Caco-2 (cell line): ENCODE results near the gene RALGPS1. TPM values are rescaled to one million over a fixed set of nuclear protein-coding genes. Genes with fewer than 3 reads are reported as not detected.
A peak's percentile ranks its signal among the peaks of the same experiment; 100 is the strongest.

Source experiments
- BruUV-seq: library from RNA; stranded (reverse); fragments of 400-500 nt; replicated peaks from 2 replicates; lab custom pipeline; 2021; lab: Mats Ljungman, UMichigan
- CTCF ChIA-PET: fragments of 300-600 bp; sonication (Branson Sonifier 250); formaldehyde crosslinking; loops from one replicate; lab custom pipeline; 2022; ENCODE audit warnings: antibody characterized with exemption; lab: Charles Lee
- POLR2A ChIA-PET: fragments of 300-600 bp; sonication (Branson Sonifier 250); formaldehyde crosslinking; loops from one replicate; lab custom pipeline; 2022; ENCODE audit warnings: antibody characterized with exemption; lab: Charles Lee
- DNase-seq, 2 experiments: peaks; one replicate each; pipeline versions ENCODE4 v3.0.0 to v3.0.0-alpha.2; 2020 to 2022
- H3K27me3 ChIP-seq: replicated peaks from 2 replicates; pipeline ENCODE4 v1.6.0; 2011; ENCODE audit warnings: low read length; ENCODE audit not compliant: control insufficient read depth, insufficient read depth
- H3K36me3 ChIP-seq: 2 replicates; pipeline ENCODE4 v1.5.1; 2011; ENCODE audit warnings: low read length; ENCODE audit not compliant: control insufficient read depth, insufficient read depth
- H3K4me1 ChIP-seq: fragments of 250-450 bp; sonication (Bioruptor Pico); 2 replicates; pipeline ENCODE4 v1.5.1; 2020; ENCODE audit warnings: mild to moderate bottlenecking
- H3K4me3 ChIP-seq: 2 replicates; pipeline ENCODE4 v1.5.1; 2011; ENCODE audit warnings: low read depth, mild to moderate bottlenecking, control low read depth, low read length
- H3K9me3 ChIP-seq: fragments of 250-450 bp; sonication (Bioruptor Pico); 2 replicates; pipeline ENCODE4 v1.5.1; 2020; ENCODE audit warnings: mild to moderate bottlenecking, moderate library complexity
- H3K27ac Mint-ChIP-seq: one replicate; pipeline ENCODE4 v1.8.0; 2022; ENCODE audit warnings: mixed read lengths; ENCODE audit not compliant: unreplicated experiment
- H3K27me3 Mint-ChIP-seq: one replicate; pipeline ENCODE4 v1.8.0; 2022; ENCODE audit warnings: mixed read lengths; ENCODE audit not compliant: insufficient read depth, unreplicated experiment
- H3K36me3 Mint-ChIP-seq: one replicate; pipeline ENCODE4 v1.8.0; 2022; ENCODE audit warnings: mild to moderate bottlenecking, mixed read lengths; ENCODE audit not compliant: insufficient read depth, unreplicated experiment
- H3K4me1 Mint-ChIP-seq: one replicate; pipeline ENCODE4 v1.8.0; 2022; ENCODE audit warnings: low read depth, mixed read lengths; ENCODE audit not compliant: unreplicated experiment
- H3K4me3 Mint-ChIP-seq: one replicate; pipeline ENCODE4 v1.8.0; 2022; ENCODE audit warnings: mild to moderate bottlenecking, moderate library complexity, mixed read lengths; ENCODE audit not compliant: unreplicated experiment
- H3K9me3 Mint-ChIP-seq: one replicate; pipeline ENCODE4 v1.8.0; 2022; ENCODE audit warnings: mixed read lengths; ENCODE audit not compliant: unreplicated experiment
- intact Hi-C: fragments of 100-400 bp; cut with micrococcal nuclease; formaldehyde crosslinking; loops from one replicate; pipeline ENCODE4 v1.10.0; 2022; ENCODE audit not compliant: unreplicated experiment
- total RNA-seq: library from RNA; stranded (reverse); gene quantifications from 2 replicates; pipeline ENCODE4 v1.2.3, GENCODE V29; 2022
- TF ChIP-seq, protein P1 (sequence below), 2 experiments: fragments of 200-600 bp in 1 of 2; IDR thresholded peaks; 1 replicate in 1 of 2; 2 replicates in 1 of 2; pipeline versions ENCODE4 v1.5.1 to v1.8.0; 2011 to 2022; ENCODE audit warnings: antibody characterized with exemption in 1 of 2, control low read depth in 1 of 2, inconsistent platforms in 1 of 2, low read depth in 1 of 2, low read length in 1 of 2, mild to moderate bottlenecking in 1 of 2, moderate library complexity in 1 of 2; ENCODE audit not compliant: insufficient read depth in 1 of 2, severe bottlenecking in 1 of 2, unreplicated experiment in 1 of 2

RALGPS1 gene
- total RNA-seq, 1 experiment from 2014 or later = 41.5 TPM

DNA sequence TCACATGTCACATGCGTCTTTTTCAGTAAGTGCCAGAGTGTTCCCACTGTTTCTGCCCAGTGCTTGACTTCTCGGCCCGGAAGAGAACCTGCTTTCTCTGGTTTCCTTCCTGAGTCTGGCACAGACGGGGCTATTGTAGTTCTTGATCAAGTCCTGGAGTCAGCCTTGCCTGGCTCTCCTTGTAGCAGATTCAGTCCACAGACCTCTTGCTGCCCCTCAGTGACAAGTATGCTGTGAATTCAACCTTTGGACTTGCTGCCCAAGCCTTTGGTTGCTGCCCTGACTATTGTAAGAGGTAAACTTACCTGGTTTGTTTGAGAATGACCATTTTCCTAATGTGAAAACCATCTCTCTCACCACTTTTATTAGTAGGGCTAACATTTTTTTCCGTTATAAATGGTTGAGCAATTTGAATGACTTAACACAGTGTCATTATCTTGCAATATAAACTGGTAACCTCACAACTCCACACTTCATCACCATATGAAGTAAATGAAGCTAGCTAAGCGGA lies 29.4 kb upstream of the RALGPS1 start:
- Mint-ChIP-seq H3K4me1 (peaks cover 14% of the 10 kb centered on the region), H3K27ac (peak overlapping the region; percentile 89), H3K36me3 (peaks cover 26% of the 10 kb centered on the region), H3K4me3 (peak overlapping the region; percentile 33), H3K9me3 (no peaks in the 10 kb centered on the region), H3K27me3 (no peaks in the 10 kb centered on the region)
- H3K36me3 ChIP-seq = no peaks in the 10 kb centered on the region; the same call in 1 of the 2 replicates
- H3K4me1 ChIP-seq = peaks cover 21% of the 10 kb centered on the region
- peak; percentile 81 to 89 for DNase-seq
- BruUV-seq = no TSS peak
- intact Hi-C loops = loop anchor here (1.0 to 2.0 kb wide), 4 partner anchors 24 to 61 kb away; partner anchors contain the start of gene RALGPS1
- ChIA-PET CTCF (interaction anchor here (0.6 kb wide), 1 partner anchor 61 kb away, joined by 4 read pairs; no protein-coding TSS in a partner anchor), POLR2A (interaction anchor here (1.0 kb wide), 1 partner anchor 29 kb away, joined by 5 read pairs; the partner anchor contains the start of gene RALGPS1)
- no peaks in the 10 kb centered on the region for H3K9me3 ChIP-seq
- TF ChIP-seq, protein P1, sequence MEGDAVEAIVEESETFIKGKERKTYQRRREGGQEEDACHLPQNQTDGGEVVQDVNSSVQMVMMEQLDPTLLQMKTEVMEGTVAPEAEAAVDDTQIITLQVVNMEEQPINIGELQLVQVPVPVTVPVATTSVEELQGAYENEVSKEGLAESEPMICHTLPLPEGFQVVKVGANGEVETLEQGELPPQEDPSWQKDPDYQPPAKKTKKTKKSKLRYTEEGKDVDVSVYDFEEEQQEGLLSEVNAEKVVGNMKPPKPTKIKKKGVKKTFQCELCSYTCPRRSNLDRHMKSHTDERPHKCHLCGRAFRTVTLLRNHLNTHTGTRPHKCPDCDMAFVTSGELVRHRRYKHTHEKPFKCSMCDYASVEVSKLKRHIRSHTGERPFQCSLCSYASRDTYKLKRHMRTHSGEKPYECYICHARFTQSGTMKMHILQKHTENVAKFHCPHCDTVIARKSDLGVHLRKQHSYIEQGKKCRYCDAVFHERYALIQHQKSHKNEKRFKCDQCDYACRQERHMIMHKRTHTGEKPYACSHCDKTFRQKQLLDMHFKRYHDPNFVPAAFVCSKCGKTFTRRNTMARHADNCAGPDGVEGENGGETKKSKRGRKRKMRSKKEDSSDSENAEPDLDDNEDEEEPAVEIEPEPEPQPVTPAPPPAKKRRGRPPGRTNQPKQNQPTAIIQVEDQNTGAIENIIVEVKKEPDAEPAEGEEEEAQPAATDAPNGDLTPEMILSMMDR (IDR thresholded peaks at IDR 0.05; ENCODE audit: insufficient read depth in 1 of 2, low read depth in 1 of 2, low read length in 1 of 2, severe bottlenecking in 1 of 2, unreplicated experiment in 1 of 2) = no peak
- no peak overlapping the region for H3K4me3 ChIP-seq
- H3K27me3 ChIP-seq = no peaks in the 10 kb centered on the region

DNA sequence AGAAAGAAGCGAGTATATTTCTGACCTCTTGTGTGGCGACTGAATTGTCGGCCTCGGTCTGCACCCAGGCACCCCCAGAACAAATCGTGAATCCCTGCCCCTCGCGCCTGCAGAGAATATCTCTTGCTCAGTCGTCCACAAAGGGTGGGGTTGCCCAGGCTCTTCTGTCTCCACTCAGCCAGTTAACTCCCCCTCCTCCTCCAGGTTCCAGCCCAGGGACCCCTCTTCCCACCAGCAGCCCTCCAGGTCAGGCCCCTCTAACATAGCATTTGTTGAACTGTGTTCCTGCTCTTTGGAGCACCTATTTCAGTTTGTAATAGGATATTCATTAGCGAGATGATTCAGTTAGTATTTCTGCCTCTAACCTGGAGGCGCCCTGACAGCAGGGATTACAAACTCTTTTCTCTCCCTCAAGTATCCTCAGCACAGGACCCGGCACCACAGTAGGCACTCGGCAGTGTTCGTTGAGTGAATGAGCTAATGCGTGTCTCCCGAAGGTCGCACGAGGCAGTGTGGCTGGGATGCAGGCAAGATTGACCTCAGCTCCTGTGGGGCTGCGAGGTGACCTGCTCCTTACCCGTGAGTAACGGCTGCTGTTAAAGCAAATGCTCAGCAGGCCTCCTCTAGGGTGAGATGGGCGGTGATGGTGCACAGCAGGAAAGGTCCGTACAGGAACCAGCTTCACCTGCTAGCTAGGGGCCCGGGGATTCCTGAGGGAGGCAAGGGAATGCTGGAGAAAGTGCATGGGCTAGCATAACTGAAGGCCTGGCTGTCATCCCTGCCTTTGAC lies 28.4 kb upstream of the RALGPS1 start:
- intact Hi-C loops = no loop called here
- H3K9me3 ChIP-seq = no peaks in the 10 kb centered on the region
- peak overlapping the region; percentile 89 for H3K27ac Mint-ChIP-seq
- no peaks in the 10 kb centered on the region for H3K27me3 Mint-ChIP-seq
- no peak overlapping the region for H3K4me3 ChIP-seq
- H3K4me1 Mint-ChIP-seq = peaks cover 14% of the 10 kb centered on the region
- no peak overlapping the region for H3K4me3 Mint-ChIP-seq
- H3K36me3 Mint-ChIP-seq = peaks cover 26% of the 10 kb centered on the region
- H3K9me3 Mint-ChIP-seq = no peaks in the 10 kb centered on the region
- H3K36me3 ChIP-seq = no peaks in the 10 kb centered on the region
- BruUV-seq = no TSS peak
- no peaks in the 10 kb centered on the region for H3K27me3 ChIP-seq
- peaks cover 21% of the 10 kb centered on the region for H3K4me1 ChIP-seq
- CTCF ChIA-PET = interaction anchor here (0.6 to 1.1 kb wide), 2 partner anchors 27 to 60 kb away, joined by 3 to 4 read pairs; no protein-coding TSS in a partner anchor
- POLR2A ChIA-PET = interaction anchor here (1.0 kb wide), 1 partner anchor 28 kb away, joined by 5 read pairs; the partner anchor contains the start of gene RALGPS1
- DNase-seq = no peak
- TF ChIP-seq, protein P1 (IDR thresholded peaks at IDR 0.05; ENCODE audit: insufficient read depth in 1 of 2, low read depth in 1 of 2, low read length in 1 of 2, severe bottlenecking in 1 of 2, unreplicated experiment in 1 of 2) = no peak

DNA sequence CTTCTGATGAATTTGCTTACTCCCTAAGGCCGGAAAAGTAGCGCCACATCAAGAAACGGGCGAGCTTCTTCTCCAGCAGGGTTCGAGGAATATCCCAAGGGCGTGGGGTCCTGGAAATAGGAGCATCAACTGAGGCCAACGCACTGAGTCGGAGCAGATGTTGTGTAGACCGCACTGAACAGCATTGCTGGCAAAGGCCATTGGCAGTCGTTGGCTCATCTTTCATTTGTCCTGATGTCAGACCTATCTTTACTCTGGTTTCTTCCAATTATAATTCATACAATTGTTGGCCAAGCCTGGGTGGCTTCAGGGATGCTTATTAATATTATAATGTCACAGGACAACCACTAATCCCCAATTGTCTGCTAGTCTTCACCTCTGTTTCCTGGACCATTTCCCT lies 27.7 kb upstream of the RALGPS1 start:
- H3K4me1 Mint-ChIP-seq = peaks cover 14% of the 10 kb centered on the region
- no peaks in the 10 kb centered on the region for H3K27me3 ChIP-seq
- H3K4me3 Mint-ChIP-seq = no peak overlapping the region
- H3K27ac Mint-ChIP-seq = no peak overlapping the region
- H3K27me3 Mint-ChIP-seq = no peaks in the 10 kb centered on the region
- no TSS peak for BruUV-seq
- intact Hi-C loops = no loop called here
- no peaks in the 10 kb centered on the region for H3K36me3 ChIP-seq
- peaks cover 22% of the 10 kb centered on the region for H3K36me3 Mint-ChIP-seq
- H3K9me3 Mint-ChIP-seq = no peaks in the 10 kb centered on the region
- no peaks in the 10 kb centered on the region for H3K9me3 ChIP-seq
- TF ChIP-seq, protein P1 (IDR thresholded peaks at IDR 0.05; ENCODE audit: insufficient read depth in 1 of 2, low read depth in 1 of 2, low read length in 1 of 2, severe bottlenecking in 1 of 2, unreplicated experiment in 1 of 2) = no peak
- ChIA-PET CTCF (interaction anchor here (1.1 kb wide), 1 partner anchor 27 kb away, joined by 3 read pairs; no protein-coding TSS in a partner anchor), POLR2A (no interaction called here)
- H3K4me3 ChIP-seq = no peak overlapping the region
- H3K4me1 ChIP-seq = peaks cover 21% of the 10 kb centered on the region
- no peak for DNase-seq
